Fibroblast of lung (primary cell): ENCODE results near the gene SRCIN1. TPM values are rescaled to one million over a fixed set of nuclear protein-coding genes. Genes with fewer than 3 reads are reported as not detected.

Source experiments
- DNase-seq, 2 donors: peaks; one replicate each; pipeline versions ENCODE4 v3.0.0 to v3.0.0-alpha.2; 2010; ENCODE audit warnings: low read depth in 2 of 2
- H2AFZ ChIP-seq: 2 replicates; pipeline ENCODE4 v1.5.1; 2012; ENCODE audit warnings: low read length, control low read depth, inconsistent platforms
- H3K27ac ChIP-seq: 2 replicates; pipeline ENCODE4 v1.5.1; 2011; ENCODE audit warnings: low read length, control low read depth; ENCODE audit not compliant: insufficient read depth
- H3K27me3 ChIP-seq: 2 replicates; pipeline ENCODE4 v1.5.1; 2011; ENCODE audit warnings: mild to moderate bottlenecking, low read length; ENCODE audit not compliant: control insufficient read depth, insufficient read depth
- H3K36me3 ChIP-seq: 2 replicates; pipeline ENCODE4 v1.5.1; 2011; ENCODE audit warnings: low read length; ENCODE audit not compliant: control insufficient read depth, insufficient read depth
- H3K4me1 ChIP-seq: 2 replicates; pipeline ENCODE4 v1.5.1; 2011; ENCODE audit warnings: low read length; ENCODE audit not compliant: control insufficient read depth, insufficient read depth; ENCODE audit errors: extremely low read depth
- H3K4me2 ChIP-seq: 2 replicates; pipeline ENCODE4 v1.5.1; 2011; ENCODE audit warnings: low read length, control low read depth; ENCODE audit not compliant: insufficient read depth; ENCODE audit errors: extremely low read depth
- H3K4me3 ChIP-seq, 4 experiments: fragments of 200-600 bp in 1 of 4; sonication (generic) in 1 of 4; replicated peaks in 1 of 4; 2 replicates each; pipeline ENCODE4 v1.5.1; 2011 to 2016; ENCODE audit warnings: low read length in 4 of 4, low read depth in 3 of 4, mild to moderate bottlenecking in 3 of 4, control low read depth in 2 of 4, inconsistent platforms in 1 of 4, mixed read lengths in 1 of 4; ENCODE audit not compliant: insufficient read depth in 1 of 4; ENCODE audit errors: control extremely low read depth in 1 of 4
- H3K79me2 ChIP-seq: 2 replicates; pipeline ENCODE4 v1.5.1; 2012; ENCODE audit warnings: mild to moderate bottlenecking, low read length, inconsistent platforms; ENCODE audit not compliant: control insufficient read depth, insufficient read depth
- H3K9ac ChIP-seq: 2 replicates; pipeline ENCODE4 v1.5.1; 2011; ENCODE audit warnings: mild to moderate bottlenecking, low read length, control low read depth; ENCODE audit not compliant: insufficient read depth
- H3K9me3 ChIP-seq: 2 replicates; pipeline ENCODE4 v1.5.1; 2012; ENCODE audit warnings: low read depth, low read length; ENCODE audit not compliant: control insufficient read depth, insufficient read depth
- H4K20me1 ChIP-seq: 2 replicates; pipeline ENCODE4 v1.5.1; 2011; ENCODE audit warnings: low read length; ENCODE audit not compliant: control insufficient read depth, insufficient read depth; ENCODE audit errors: extremely low read depth
- EZH2 ChIP-seq: IDR thresholded peaks from 2 replicates; pipeline ENCODE4 v1.5.1; 2012; ENCODE audit warnings: low read length, control low read depth, mild to moderate bottlenecking; ENCODE audit errors: missing control alignments
- polyA plus RNA-seq, 2 donors: library from polyadenylated mRNA; depleted of rRNA in 1 of 2; stranded (reverse) in 1 of 2; unstranded in 1 of 2; fragments of >200 nt; gene quantifications; 2 replicates each; pipeline ENCODE4 v1.2.1, GENCODE V29; 2011 to 2012; ENCODE audit warnings: missing spikeins in 1 of 2
- total RNA-seq: library from RNA; depleted of rRNA; stranded (reverse); fragments of >200 nt; gene quantifications from 2 replicates; pipeline ENCODE4 v1.2.1, GENCODE V29; 2014
- TF ChIP-seq, protein P1 (sequence below), 2 donors: IDR thresholded peaks in 1 of 2; conservative IDR thresholded peaks in 1 of 2; 1 replicate in 1 of 2; 2 replicates in 1 of 2; pipeline ENCODE4 v1.5.1; 2011 to 2012; ENCODE audit warnings: low read length in 2 of 2, control low read depth in 1 of 2, inconsistent platforms in 1 of 2, low read depth in 1 of 2, mild to moderate bottlenecking in 1 of 2

SRCIN1 gene
- total and polyA plus RNA-seq, 2 donors (not counting 1 experiment from before 2014, with no cell fraction given) = under 0.01 TPM; not detected in 1

DNA sequence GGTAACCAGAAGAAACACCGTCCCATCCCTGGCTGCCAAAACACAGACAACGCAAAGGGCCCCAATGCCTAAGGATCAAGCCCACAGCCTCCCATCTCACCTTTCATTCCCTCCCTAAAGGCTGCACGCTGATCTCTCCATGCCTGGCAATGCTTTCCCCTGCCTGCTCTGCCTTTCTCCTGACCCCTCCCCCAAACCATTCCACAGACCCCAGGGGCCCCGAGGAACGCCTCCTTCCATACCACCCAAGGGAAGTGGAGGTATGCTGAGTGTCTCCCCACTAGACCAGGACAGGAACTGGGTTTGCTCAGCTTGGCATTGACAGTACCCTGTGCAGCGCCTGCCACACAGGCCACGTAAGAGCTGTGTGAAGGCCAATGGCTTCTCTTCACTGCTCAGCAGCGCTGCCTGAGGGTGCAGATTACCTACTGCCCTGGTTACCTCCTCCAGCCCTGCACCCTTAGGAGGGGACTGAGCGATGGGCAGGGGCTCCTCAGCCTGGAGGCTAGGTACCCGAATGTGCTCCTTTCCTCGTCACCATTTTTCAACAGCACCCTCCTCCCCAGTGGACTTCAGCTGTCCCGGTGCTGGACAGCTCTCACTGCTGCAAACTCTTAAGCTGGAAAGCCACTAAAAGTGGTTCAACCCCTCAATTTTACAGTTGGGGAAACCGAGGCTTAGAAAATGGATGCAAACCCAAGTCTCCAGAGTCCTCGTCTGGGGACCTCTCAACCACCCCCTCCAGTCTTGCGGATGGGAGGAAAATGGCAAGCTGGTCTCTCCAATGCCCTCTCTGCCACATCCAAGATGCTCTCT lies 45.0 kb downstream of the SRCIN1 start:
- Histone ChIP-seq H3K4me3 (no peak overlapping the region), H2AFZ (no peak overlapping the region), H3K4me1 (peaks cover 7% of the 10 kb centered on the region), H3K9me3 (no peaks in the 10 kb centered on the region), H3K36me3 (no peaks in the 10 kb centered on the region), H3K4me2 (no peak overlapping the region), H3K9ac (no peak overlapping the region), H4K20me1 (no peaks in the 10 kb centered on the region), H3K27ac (no peak overlapping the region), H3K27me3 (peaks cover 65% of the 10 kb centered on the region), H3K79me2 (no peaks in the 10 kb centered on the region)
- peak; percentile 25 to 52 for DNase-seq
- TF ChIP-seq, protein P1, sequence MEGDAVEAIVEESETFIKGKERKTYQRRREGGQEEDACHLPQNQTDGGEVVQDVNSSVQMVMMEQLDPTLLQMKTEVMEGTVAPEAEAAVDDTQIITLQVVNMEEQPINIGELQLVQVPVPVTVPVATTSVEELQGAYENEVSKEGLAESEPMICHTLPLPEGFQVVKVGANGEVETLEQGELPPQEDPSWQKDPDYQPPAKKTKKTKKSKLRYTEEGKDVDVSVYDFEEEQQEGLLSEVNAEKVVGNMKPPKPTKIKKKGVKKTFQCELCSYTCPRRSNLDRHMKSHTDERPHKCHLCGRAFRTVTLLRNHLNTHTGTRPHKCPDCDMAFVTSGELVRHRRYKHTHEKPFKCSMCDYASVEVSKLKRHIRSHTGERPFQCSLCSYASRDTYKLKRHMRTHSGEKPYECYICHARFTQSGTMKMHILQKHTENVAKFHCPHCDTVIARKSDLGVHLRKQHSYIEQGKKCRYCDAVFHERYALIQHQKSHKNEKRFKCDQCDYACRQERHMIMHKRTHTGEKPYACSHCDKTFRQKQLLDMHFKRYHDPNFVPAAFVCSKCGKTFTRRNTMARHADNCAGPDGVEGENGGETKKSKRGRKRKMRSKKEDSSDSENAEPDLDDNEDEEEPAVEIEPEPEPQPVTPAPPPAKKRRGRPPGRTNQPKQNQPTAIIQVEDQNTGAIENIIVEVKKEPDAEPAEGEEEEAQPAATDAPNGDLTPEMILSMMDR (conservative IDR thresholded peaks at IDR 0.05 in 1 of 2, IDR thresholded peaks at IDR 0.05 in 1 of 2; ENCODE audit: low read depth in 1 of 2, low read length in 2 of 2) = no peak
- peak; percentile 97 for TF ChIP-seq EZH2

DNA sequence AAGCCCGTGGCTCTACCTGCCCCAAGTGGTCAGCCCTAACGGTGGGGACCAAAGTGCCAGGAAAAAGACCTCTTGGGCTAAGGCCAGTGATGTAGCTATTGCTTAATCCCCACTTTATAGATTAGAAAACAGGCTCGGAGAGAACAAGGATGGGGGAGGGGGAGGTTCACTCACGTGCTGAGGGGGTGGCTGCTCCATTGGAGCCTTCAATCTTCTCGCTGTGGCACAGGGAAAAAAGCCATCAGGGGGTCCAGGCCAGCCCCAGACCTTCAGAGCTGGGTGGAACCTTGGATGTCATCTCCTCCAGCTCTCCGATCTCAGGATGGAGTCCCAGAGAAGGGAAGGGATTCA lies 45.9 kb downstream of the SRCIN1 start:
- no peak overlapping the region for H3K9ac ChIP-seq
- TF ChIP-seq EZH2 = no peak
- TF ChIP-seq, protein P1 (conservative IDR thresholded peaks at IDR 0.05 in 1 of 2, IDR thresholded peaks at IDR 0.05 in 1 of 2; ENCODE audit: low read depth in 1 of 2, low read length in 2 of 2) = no peak
- H3K27ac ChIP-seq = no peak overlapping the region
- H3K4me3 ChIP-seq = no peak overlapping the region
- no peaks in the 10 kb centered on the region for H3K36me3 ChIP-seq
- no peaks in the 10 kb centered on the region for H3K9me3 ChIP-seq
- peaks cover 7% of the 10 kb centered on the region for H3K4me1 ChIP-seq
- no peak overlapping the region for H2AFZ ChIP-seq
- no peaks in the 10 kb centered on the region for H3K79me2 ChIP-seq
- H3K27me3 ChIP-seq = peaks cover 65% of the 10 kb centered on the region
- no peaks in the 10 kb centered on the region for H4K20me1 ChIP-seq
- no peak overlapping the region for H3K4me2 ChIP-seq
- DNase-seq = no peak

DNA sequence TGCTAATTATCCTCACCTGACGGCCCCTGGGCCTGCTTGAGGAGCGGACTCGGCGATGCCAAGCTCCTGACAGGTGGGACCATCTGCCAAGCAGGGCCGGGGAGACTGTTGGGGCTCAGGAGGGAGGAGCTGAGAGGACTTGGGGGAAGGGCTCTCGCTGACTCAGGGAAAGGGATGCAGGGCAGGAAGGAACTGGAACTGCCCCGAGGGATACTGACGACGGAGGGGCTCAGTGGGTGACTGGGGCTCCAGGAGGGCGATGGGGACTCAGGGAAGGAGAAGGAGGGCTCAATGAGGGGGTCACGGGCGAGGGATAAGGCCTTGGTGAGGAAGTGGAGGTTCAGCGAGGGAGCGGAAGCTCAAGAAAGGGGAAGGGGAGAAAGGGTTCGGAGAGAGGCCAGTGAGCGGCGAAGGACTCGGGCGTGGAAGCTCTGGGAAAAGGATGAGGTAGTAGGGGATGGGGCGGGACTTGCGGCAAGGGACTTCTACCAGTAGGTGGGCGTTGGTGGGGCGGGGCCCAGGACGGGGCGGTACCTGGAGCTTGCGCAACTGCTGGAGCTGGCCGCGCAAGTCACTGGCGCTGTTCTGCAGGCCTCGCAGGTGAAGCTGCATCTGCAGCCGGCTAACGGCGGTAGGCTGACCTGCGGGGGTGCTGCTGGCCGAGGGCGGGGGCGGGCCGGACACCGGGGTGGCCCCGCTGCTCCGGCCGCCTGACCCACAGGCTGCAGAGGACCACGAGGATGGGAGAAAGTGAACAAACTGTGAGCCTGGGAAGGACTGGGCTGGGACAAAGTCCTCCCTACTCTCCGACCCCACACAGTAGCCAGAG lies 46.5 kb downstream of the SRCIN1 start:
- H3K4me2 ChIP-seq = no peak overlapping the region
- peak; percentile 27 to 33 for DNase-seq
- no peak overlapping the region for H2AFZ ChIP-seq

More for the DNA sequence above, 46.5 kb downstream of the SRCIN1 start:
- peaks cover 63% of the 10 kb centered on the region for H3K27me3 ChIP-seq
- peak; percentile 17 for TF ChIP-seq EZH2
- TF ChIP-seq, protein P1 (conservative IDR thresholded peaks at IDR 0.05 in 1 of 2, IDR thresholded peaks at IDR 0.05 in 1 of 2; ENCODE audit: low read depth in 1 of 2, low read length in 2 of 2) = no peak
- no peak overlapping the region for H3K9ac ChIP-seq
- H3K4me3 ChIP-seq = no peak overlapping the region
- no peak overlapping the region for H3K27ac ChIP-seq
- no peaks in the 10 kb centered on the region for H3K9me3 ChIP-seq
- H3K79me2 ChIP-seq = no peaks in the 10 kb centered on the region
- H3K4me1 ChIP-seq = peaks cover 7% of the 10 kb centered on the region
- H3K36me3 ChIP-seq = no peaks in the 10 kb centered on the region
- no peaks in the 10 kb centered on the region for H4K20me1 ChIP-seq
